Adrenal gland (tissue), 12 donors: ENCODE data around the gene VMO1. TPM values are rescaled to one million over a fixed set of nuclear protein-coding genes. Genes with fewer than 3 reads are reported as not detected.

ENCODE experiments used
- DNase-seq, 7 donors: peaks; one replicate each; pipeline ENCODE4 v3.0.0-alpha.2; 2019 to 2020
- H3K27ac ChIP-seq, 5 donors: fragments of 200-600 bp; sonication (generic) in 4 of 5; 1 replicate in 3 of 5; 2 replicates in 2 of 5; pipeline versions ENCODE4 v1.5.1 to v1.8.0; 2016 to 2020; ENCODE audit warnings: mild to moderate bottlenecking in 1 of 5
- H3K27me3 ChIP-seq: fragments of 200-600 bp; 2 replicates; pipeline ENCODE4 v1.8.0; 2021
- H3K36me3 ChIP-seq, 2 donors: fragments of 200-600 bp; replicated peaks in 1 of 2; 1 replicate in 1 of 2; 2 replicates in 1 of 2; pipeline versions ENCODE4 v1.5.1 to v1.8.0; 2018 to 2022
- H3K4me1 ChIP-seq, 2 donors: fragments of 200-600 bp; replicated peaks in 1 of 2; 1 replicate in 1 of 2; 2 replicates in 1 of 2; pipeline versions ENCODE4 v1.5.1 to v1.8.0; 2018 to 2021
- H3K4me3 ChIP-seq, 4 donors: fragments of 200-600 bp; sonication (generic) in 3 of 4; one replicate each; pipeline ENCODE4 v1.5.1; 2016 to 2018
- H3K9me3 ChIP-seq, 3 donors: fragments of 200-600 bp; sonication (generic) in 1 of 3; replicated peaks in 1 of 3; 1 replicate in 2 of 3; 2 replicates in 1 of 3; pipeline versions ENCODE4 v1.5.1 to v1.8.0; 2016 to 2021
- CTCF ChIP-seq, 6 experiments: fragments of 450-650 bp in 4 of 6; fragments of 200-600 bp in 2 of 6; sonication (generic) in 1 of 6; IDR thresholded peaks; 1 replicate in 5 of 6; 2 replicates in 1 of 6; pipeline versions ENCODE4 v1.5.1 to v1.8.0; 2016 to 2021; ENCODE audit warnings: antibody characterized with exemption in 6 of 6, mild to moderate bottlenecking in 2 of 6, moderate library complexity in 1 of 6
- POLR2A ChIP-seq, 2 donors: fragments of 450-650 bp; IDR thresholded peaks; one replicate each; pipeline ENCODE4 v1.6.1; 2017; ENCODE audit warnings: antibody characterized with exemption in 2 of 2, mild to moderate bottlenecking in 2 of 2, moderate library complexity in 1 of 2
- WGBS, 4 donors: extraction: QIAGEN DNeasy Blood & Tissue Kit in 2 of 4; methylation state at CpG; one replicate each; pipeline versions ENCODE4 v1.1.5 to v1.1.7; 2013 to 2017; 5-methylcytosine and 5-hydroxymethylcytosine counted together
- intact Hi-C, 2 donors: fragments of 100-400 bp; cut with DNase I; formaldehyde crosslinking; loops; one replicate each; pipeline versions ENCODE4 v1.14.1 to v1.15.0; 2022 to 2023
- polyA plus RNA-seq, 3 donors: library from polyadenylated mRNA; stranded (reverse); fragments of 200-250 nt in 2 of 3; fragments of 350-450 nt in 1 of 3; fragmentation: Illumina TruSeq in 1 of 3; extraction: RNeasy Lipid Tissue Mini Kit (QIAGEN cat#74804) in 1 of 3; gene quantifications; one replicate each; pipeline ENCODE4 v1.2.3, GENCODE V29; 2013 to 2014
- total RNA-seq, 9 donors: library from RNA; depleted of rRNA in 4 of 9; stranded (reverse); fragments of >200 nt in 4 of 9; fragments of 120-200 nt in 1 of 9; fragmentation: NEBNext Ultra II Directional in 1 of 9; extraction: Animal tissue kit (Norgen Biotek cat#: 25700) in 1 of 9; gene quantifications; one replicate each; pipeline versions ENCODE4 v1.1.0 to v1.2.4, GENCODE V29; 2013 to 2023
- donor health status: healthy with polysubstance abuse.
- donor health status: Bipolar disorder and iron deficiency.
- donor health status: DM: yes; HTN: yes; CAD: no.
- donor health status: DM: no; HTN: no; CAD: no.
- donor health status: DM: no; HTN: no; CAD: no.
- donor health status: DM: yes; HTN: yes; CAD: no.

Gene VMO1
- total and polyA plus RNA-seq, 12 donors, result 0.50 to 9.6 (median 4.4) TPM; not detected in 1

GRCh38 chr17:4738136-4739121, 47.7 kb downstream of the VMO1 start:
- WGBS, 4 donors, result 30 to 51% (median 35%) methylated on average over 29 to 41 of the region's 41 CpGs
- Histone ChIP-seq H3K27ac (peak overlapping the region in 3 of 5 donors; percentile 74 to 85 (median 80)), H3K4me3 (peak overlapping the region in 2 of 4 donors; percentile 56 to 91), H3K4me1 (peaks cover 6 to 13% of the 10 kb centered on the region in 2 donors), H3K36me3 (no peaks in the 10 kb centered on the region), H3K9me3 (no peaks in the 10 kb centered on the region), H3K27me3 (no peaks in the 10 kb centered on the region)
- TF ChIP-seq POLR2A (IDR thresholded peaks at IDR 0.05) (no peak), CTCF (IDR thresholded peaks at IDR 0.05) (no peak)
- intact Hi-C loops, result loop anchor here in 1 of 2 donors (10.0 kb wide), 1 partner anchor 46 kb away; the partner anchor contains the start of genes GLTPD2 and VMO1
- no peak for DNase-seq

GRCh38 chr17:4735876-4736651, 50.1 kb downstream of the VMO1 start:
- peak in 4 of 7 donors; percentile 50 to 73 (median 66) for DNase-seq
- peaks cover 6 to 25% of the 10 kb centered on the region in 2 donors for H3K4me1 ChIP-seq
- no peaks in the 10 kb centered on the region for H3K9me3 ChIP-seq
- H3K4me3 ChIP-seq, result no peak overlapping the region
- no peaks in the 10 kb centered on the region for H3K27me3 ChIP-seq
- TF ChIP-seq POLR2A (IDR thresholded peaks at IDR 0.05) (no peak), CTCF (IDR thresholded peaks at IDR 0.05) (no peak)
- no peaks in the 10 kb centered on the region for H3K36me3 ChIP-seq
- peak overlapping the region in 4 of 5 donors; percentile 12 to 76 (median 38) for H3K27ac ChIP-seq
- WGBS, 4 donors, result 58 to 63% (median 61%) methylated on average over 9 of the region's 9 CpGs
- intact Hi-C loops, result loop anchor here in 1 of 2 donors (10.0 kb wide), 1 partner anchor 49 kb away; the partner anchor contains the start of genes GLTPD2 and VMO1

Other genes with a start within 250 kb of the VMO1 start
- gene MYBBP1A, start 231.0 kb downstream of the VMO1 start, total RNA-seq, result 10 to 100 TPM; 17.9 to 65.5 (median 42.2) TPM
- 10 to 100 TPM; 19.0 to 62.3 (median 46.8) TPM for gene MYBBP1A, start 231.0 kb downstream of the VMO1 start, polyA plus RNA-seq
- 1 to 10 TPM in 6 of 9 donors, under 1 TPM in 3; 0.06 to 4.2 (median 1.5) TPM for gene GGT6, start 225.8 kb downstream of the VMO1 start, total RNA-seq
- under 1 TPM; 0.32 to 0.40 (median 0.34) TPM for gene GGT6, start 225.8 kb downstream of the VMO1 start, polyA plus RNA-seq
- gene SMTNL2, start 201.8 kb downstream of the VMO1 start, total RNA-seq, result under 1 TPM in 5 of 9 donors, not detected in 4; 0.11 to 0.94 (median 0.17) TPM
- under 1 TPM in 2 of 3 donors, not detected in 1; 0.16 to 0.24 TPM for gene SMTNL2, start 201.8 kb downstream of the VMO1 start, polyA plus RNA-seq
- gene ALOX15, start 144.7 kb downstream of the VMO1 start, total RNA-seq, result under 1 TPM in 2 of 9 donors, not detected in 7; 0.22 to 0.56 TPM
- under 1 TPM in 1 of 3 donors, not detected in 2; 0.08 TPM for gene ALOX15, start 144.7 kb downstream of the VMO1 start, polyA plus RNA-seq
- 10 to 100 TPM in 8 of 9 donors, 1 to 10 TPM in 1; 8.4 to 63.7 (median 30.0) TPM for gene PELP1, start 82.2 kb downstream of the VMO1 start, total RNA-seq
- 10 to 100 TPM; 15.0 to 87.8 (median 60.9) TPM for gene PELP1, start 82.2 kb downstream of the VMO1 start, polyA plus RNA-seq
- 10 to 100 TPM; 14.6 to 99.1 (median 55.0) TPM for gene ARRB2, start 75.7 kb downstream of the VMO1 start, total RNA-seq
- gene ARRB2, start 75.7 kb downstream of the VMO1 start, polyA plus RNA-seq, result 100 to 1,000 TPM in 1 of 3 donors, 10 to 100 TPM in 2; 35.9 to 130 (median 68.9) TPM
- 10 to 100 TPM; 27.4 to 63.9 (median 45.0) TPM for gene MED11, start 54.9 kb downstream of the VMO1 start, total RNA-seq
- 10 to 100 TPM; 53.7 to 80.5 (median 70.1) TPM for gene MED11, start 54.9 kb downstream of the VMO1 start, polyA plus RNA-seq
- gene ZMYND15, start 46.5 kb downstream of the VMO1 start, total RNA-seq, result 1 to 10 TPM in 6 of 9 donors, under 1 TPM in 3; 0.18 to 3.2 (median 1.5) TPM
- 1 to 10 TPM in 2 of 3 donors, under 1 TPM in 1; 0.93 to 8.4 (median 3.3) TPM for gene ZMYND15, start 46.5 kb downstream of the VMO1 start, polyA plus RNA-seq
- gene CXCL16, start 46.4 kb downstream of the VMO1 start, total RNA-seq, result 10 to 100 TPM in 8 of 9 donors, 1 to 10 TPM in 1; 2.4 to 50.1 (median 38.2) TPM
- 10 to 100 TPM; 19.3 to 45.9 (median 28.8) TPM for gene CXCL16, start 46.4 kb downstream of the VMO1 start, polyA plus RNA-seq
- under 1 TPM in 2 of 9 donors, not detected in 7; 0.32 to 0.55 TPM for gene TM4SF5, start 14.5 kb downstream of the VMO1 start, total RNA-seq
- gene TM4SF5, start 14.5 kb downstream of the VMO1 start, polyA plus RNA-seq, result under 1 TPM in 1 of 3 donors, not detected in 2; 0.17 TPM
- not detected for gene GLTPD2, start 2.6 kb upstream of the VMO1 start, total RNA-seq
- gene GLTPD2, start 2.6 kb upstream of the VMO1 start, polyA plus RNA-seq, result not detected
- gene PSMB6, start 9.8 kb upstream of the VMO1 start, total RNA-seq, result 100 to 1,000 TPM; 112 to 281 (median 150) TPM
- gene PSMB6, start 9.8 kb upstream of the VMO1 start, polyA plus RNA-seq, result 100 to 1,000 TPM in 2 of 3 donors, 10 to 100 TPM in 1; 70.5 to 227 (median 138) TPM
- 10 to 100 TPM in 7 of 9 donors, 1 to 10 TPM in 2; 5.9 to 27.1 (median 16.4) TPM for gene PLD2, start 20.8 kb upstream of the VMO1 start, total RNA-seq
- gene PLD2, start 20.8 kb upstream of the VMO1 start, polyA plus RNA-seq, result 10 to 100 TPM in 2 of 3 donors, 1 to 10 TPM in 1; 4.1 to 34.8 (median 19.5) TPM
- gene MINK1, start 47.0 kb upstream of the VMO1 start, total RNA-seq, result 100 to 1,000 TPM in 1 of 9 donors, 10 to 100 TPM in 8; 21.5 to 130 (median 51.7) TPM
- 100 to 1,000 TPM in 1 of 3 donors, 10 to 100 TPM in 2; 35.1 to 135 (median 41.0) TPM for gene MINK1, start 47.0 kb upstream of the VMO1 start, polyA plus RNA-seq
- gene C17orf107, start 113.2 kb upstream of the VMO1 start, total RNA-seq, result 1 to 10 TPM in 5 of 9 donors, under 1 TPM in 4; 0.71 to 4.2 (median 1.3) TPM
- gene C17orf107, start 113.2 kb upstream of the VMO1 start, polyA plus RNA-seq, result 1 to 10 TPM in 1 of 3 donors, under 1 TPM in 2; 0.42 to 1.1 (median 0.47) TPM
- 1 to 10 TPM in 2 of 9 donors, under 1 TPM in 5, not detected in 2; 0.30 to 7.2 (median 0.55) TPM for gene CHRNE, start 116.7 kb upstream of the VMO1 start, total RNA-seq
- under 1 TPM; 0.33 to 0.91 (median 0.56) TPM for gene CHRNE, start 116.7 kb upstream of the VMO1 start, polyA plus RNA-seq
- under 1 TPM in 2 of 9 donors, not detected in 7; 0.08 to 0.17 TPM for gene GP1BA, start 145.9 kb upstream of the VMO1 start, total RNA-seq
- gene GP1BA, start 145.9 kb upstream of the VMO1 start, polyA plus RNA-seq, result not detected
- 10 to 100 TPM; 60.2 to 77.7 (median 68.0) TPM for gene SLC25A11, start 153.7 kb upstream of the VMO1 start, total RNA-seq
- 10 to 100 TPM; 37.8 to 57.1 (median 40.3) TPM for gene SLC25A11, start 153.7 kb upstream of the VMO1 start, polyA plus RNA-seq
- 100 to 1,000 TPM in 4 of 9 donors, 10 to 100 TPM in 5; 46.7 to 130 (median 88.8) TPM for gene RNF167, start 153.9 kb upstream of the VMO1 start, total RNA-seq
- 100 to 1,000 TPM; 134 to 252 (median 240) TPM for gene RNF167, start 153.9 kb upstream of the VMO1 start, polyA plus RNA-seq
- gene PFN1, start 162.2 kb upstream of the VMO1 start, total RNA-seq, result 1,000 to 10,000 TPM in 1 of 9 donors, 100 to 1,000 TPM in 8; 311 to 1,056 (median 451) TPM
- gene PFN1, start 162.2 kb upstream of the VMO1 start, polyA plus RNA-seq, result 100 to 1,000 TPM; 310 to 593 (median 390) TPM
- 10 to 100 TPM in 3 of 9 donors, 1 to 10 TPM in 6; 1.6 to 76.6 (median 4.7) TPM for gene ENO3, start 164.8 kb upstream of the VMO1 start, total RNA-seq
- gene ENO3, start 164.8 kb upstream of the VMO1 start, polyA plus RNA-seq, result 10 to 100 TPM in 2 of 3 donors, 1 to 10 TPM in 1; 2.5 to 64.8 (median 22.0) TPM
- 100 to 1,000 TPM in 1 of 9 donors, 10 to 100 TPM in 8; 44.3 to 120 (median 73.1) TPM for gene SPAG7, start 181.5 kb upstream of the VMO1 start, total RNA-seq
- 100 to 1,000 TPM in 1 of 3 donors, 10 to 100 TPM in 2; 67.1 to 114 (median 82.9) TPM for gene SPAG7, start 181.5 kb upstream of the VMO1 start, polyA plus RNA-seq
- 10 to 100 TPM in 8 of 9 donors, 1 to 10 TPM in 1; 6.9 to 70.6 (median 22.7) TPM for gene CAMTA2, start 201.3 kb upstream of the VMO1 start, total RNA-seq
- gene CAMTA2, start 201.3 kb upstream of the VMO1 start, polyA plus RNA-seq, result 100 to 1,000 TPM in 1 of 3 donors, 10 to 100 TPM in 2; 26.4 to 190 (median 93.4) TPM
- gene INCA1, start 211.2 kb upstream of the VMO1 start, total RNA-seq, result 1 to 10 TPM in 3 of 9 donors, under 1 TPM in 4, not detected in 2; 0.44 to 2.5 (median 0.98) TPM
- 1 to 10 TPM; 1.2 to 6.2 (median 3.0) TPM for gene INCA1, start 211.2 kb upstream of the VMO1 start, polyA plus RNA-seq
- gene KIF1C, start 211.6 kb upstream of the VMO1 start, total RNA-seq, result 10 to 100 TPM; 20.9 to 91.0 (median 61.9) TPM
- 10 to 100 TPM; 16.2 to 40.3 (median 36.9) TPM for gene KIF1C, start 211.6 kb upstream of the VMO1 start, polyA plus RNA-seq
- under 1 TPM in 1 of 9 donors, not detected in 8; 0.40 TPM for gene SLC52A1, start 249.1 kb upstream of the VMO1 start, total RNA-seq
- under 1 TPM in 1 of 3 donors, not detected in 2; 0.24 TPM for gene SLC52A1, start 249.1 kb upstream of the VMO1 start, polyA plus RNA-seq